ENCODE results near the gene C10orf71. TPM values are rescaled to one million over a fixed set of nuclear protein-coding genes. Genes with fewer than 3 reads are reported as not detected.

C10orf71 gene
- total and polyA plus RNA-seq, 2 donors (not counting 1 experiment from before 2014, with no cell fraction given) = not detected

- H3K27me3 Mint-ChIP-seq = peaks cover 9% of the 10 kb centered on the region
Observed at GRCh38 chr10:49352323-49352722, 53.4 kb downstream of the C10orf71 start.

More at GRCh38 chr10:49352323-49352722, 53.4 kb downstream of the C10orf71 start:
- H3K4me3 Mint-ChIP-seq = no peak overlapping the region
- H3K9ac ChIP-seq (ENCODE audit: low read length) = no peak overlapping the region
- no peak for DNase-seq
- no peak for ATAC-seq (ENCODE audit: low read depth)
- H3K27ac ChIP-seq (ENCODE audit: low read length in 2 of 2) = no peak overlapping the region
- H3K4me2 ChIP-seq (replicated peaks; ENCODE audit: low read depth, low read length, poor library complexity, severe bottlenecking) = no peak overlapping the region
- POLR2A ChIA-PET = no interaction called here
- H3K4me1 Mint-ChIP-seq = no peaks in the 10 kb centered on the region
- no peaks in the 10 kb centered on the region for H3K79me2 ChIP-seq (ENCODE audit: control insufficient read depth, insufficient read depth, low read length)
- TF ChIP-seq CTCF (IDR thresholded peaks at IDR 0.05) (no peak), EZH2 (IDR thresholded peaks at IDR 0.05; ENCODE audit: borderline replicate concordance, insufficient read depth, low read depth, low read length, poor library complexity, severe bottlenecking) (no peak)
- WGBS (ENCODE audit: insufficient coverage) = 86% methylated on average over 1 of the region's 2 CpGs
- no peaks in the 10 kb centered on the region for H3K4me1 ChIP-seq (ENCODE audit: control insufficient read depth in 2 of 2, insufficient read depth in 2 of 2, low read length in 2 of 2)
- H3K36me3 ChIP-seq (replicated peaks in 1 of 2; ENCODE audit: control extremely low read depth in 1 of 2, control insufficient read depth in 1 of 2, extremely low read depth in 1 of 2, insufficient read depth in 2 of 2, low read length in 1 of 2) = no peaks in the 10 kb centered on the region
- intact Hi-C loops (cut with micrococcal nuclease) = no loop called here
- no peak overlapping the region for H2AFZ ChIP-seq (ENCODE audit: insufficient read depth, low read depth, low read length, poor library complexity, severe bottlenecking)
- CTCF ChIA-PET = no interaction called here
- H3K9me3 ChIP-seq (ENCODE audit: control extremely low read depth in 1 of 3, control insufficient read depth in 2 of 3, insufficient read depth in 1 of 3, low read length in 2 of 3) = peaks cover 0 to 19% (median 8%) of the 10 kb centered on the region in 3 donors
- H3K27ac Mint-ChIP-seq = no peak overlapping the region
- H4K20me1 ChIP-seq (ENCODE audit: control insufficient read depth, insufficient read depth, low read length, poor library complexity, severe bottlenecking) = no peaks in the 10 kb centered on the region
- peaks cover 0 to 2% (median 0%) of the 10 kb centered on the region in 4 experiments for H3K27me3 ChIP-seq (replicated peaks in 1 of 4; ENCODE audit: control extremely low read depth in 1 of 4, control insufficient read depth in 3 of 4, insufficient read depth in 4 of 4, low read length in 3 of 4)
- peaks cover 5% of the 10 kb centered on the region for H3K9me3 Mint-ChIP-seq (ENCODE audit: insufficient read depth)
- no peak overlapping the region for H3K4me3 ChIP-seq (ENCODE audit: control extremely low read depth in 1 of 5, extremely low read depth in 1 of 5, insufficient read depth in 1 of 5, low read depth in 2 of 5, low read length in 4 of 5)
